PC-3 (cell line): Measurements from ENCODE around the gene HIVEP3.

ENCODE experiments used
- CTCF ChIP-seq: fragments of 300-600 bp; sonication (generic); conservative IDR thresholded peaks from 2 replicates; pipeline ENCODE4 v1.5.1; 2017; ENCODE audit warnings: antibody characterized with exemption, low read depth, mild to moderate bottlenecking, low read length
- EZH2phosphoT487 ChIP-seq: fragments of 300-600 bp; sonication (generic); IDR thresholded peaks from 2 replicates; pipeline ENCODE4 v1.6.1; 2018; ENCODE audit warnings: mild to moderate bottlenecking, antibody characterized with exemption, low read length, borderline replicate concordance

GRCh38 chr1:41702771-41703170 lies 216.0 kb downstream of the HIVEP3 start:
- TF ChIP-seq CTCF (no peak), EZH2phosphoT487 (no peak)
